Stimulated activated CD8-positive, alpha-beta memory T cell treated with anti-CD3 and anti-CD28 coated beads, Interleukin-7, amount 100 ng/mL, for 4 hours (primary cell): ENCODE results near the gene ZDHHC24.

Experiments
- DNase-seq, 2 donors: peaks; one replicate each; pipeline ENCODE4 v3.0.0-alpha.2; 2020; ENCODE audit warnings: low read depth in 2 of 2

Gene ZDHHC24

DNA sequence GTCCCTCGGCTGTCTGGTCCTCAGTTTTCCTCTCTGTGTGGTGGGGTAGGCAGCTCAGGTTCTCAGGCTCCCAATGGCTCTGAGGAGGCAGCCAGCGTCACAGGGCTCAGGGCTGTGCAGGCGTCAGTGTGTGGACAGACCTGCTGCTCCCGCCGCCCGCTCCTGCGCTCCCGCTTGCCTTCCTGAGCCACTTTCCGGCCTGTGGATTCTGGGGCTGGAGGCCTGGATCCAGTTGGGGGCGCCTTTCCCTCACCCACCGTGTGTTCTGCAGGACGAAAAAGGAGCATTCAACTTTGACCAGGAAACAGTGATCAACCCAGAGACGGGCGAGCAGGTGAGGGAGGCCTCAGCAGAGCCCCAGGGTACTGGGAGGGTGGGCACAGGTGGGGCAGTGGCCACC lies 50.9 kb downstream of the ZDHHC24 start:
- no peak for DNase-seq

DNA sequence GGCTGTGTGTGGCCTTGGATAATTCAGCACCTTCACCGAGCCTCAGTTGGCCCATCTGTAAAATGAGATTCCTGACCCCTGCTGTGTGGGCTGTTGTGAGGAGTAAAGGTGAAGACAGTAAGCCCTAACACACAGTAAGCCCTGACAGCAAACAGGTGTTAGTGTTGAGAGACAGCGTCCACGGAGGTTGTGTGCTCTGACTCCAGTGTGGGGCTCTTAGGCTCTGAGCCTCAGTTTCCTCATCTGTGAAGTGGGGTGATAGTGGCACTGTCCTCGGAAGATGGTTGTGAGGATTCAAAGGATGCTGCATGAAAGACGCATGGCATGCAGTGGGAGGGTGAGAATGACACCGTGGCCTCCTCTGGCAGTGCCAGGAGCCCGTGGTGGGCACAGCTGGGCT lies 51.4 kb downstream of the ZDHHC24 start:
- DNase-seq, result no peak

DNA sequence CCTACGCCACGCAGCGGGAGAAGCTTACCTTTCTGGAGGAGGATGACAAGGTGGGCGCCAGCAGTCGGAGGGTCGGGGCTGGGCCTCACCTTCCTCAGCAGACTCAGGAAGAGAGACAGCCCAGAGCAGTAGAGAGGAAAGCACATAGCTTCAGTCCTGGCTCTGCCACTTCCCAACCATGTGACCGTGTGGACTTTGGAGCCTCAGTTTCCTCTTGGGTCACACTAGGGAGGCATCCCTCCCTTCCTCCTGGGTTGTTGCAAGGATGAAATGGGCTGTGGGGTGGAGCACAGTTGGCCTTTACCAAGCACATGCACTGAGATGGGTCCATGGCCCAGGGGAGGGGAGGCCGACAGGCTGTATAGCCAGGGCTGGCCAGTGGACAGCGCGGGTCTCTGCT lies 52.7 kb downstream of the ZDHHC24 start:
- DNase-seq, result no peak

DNA sequence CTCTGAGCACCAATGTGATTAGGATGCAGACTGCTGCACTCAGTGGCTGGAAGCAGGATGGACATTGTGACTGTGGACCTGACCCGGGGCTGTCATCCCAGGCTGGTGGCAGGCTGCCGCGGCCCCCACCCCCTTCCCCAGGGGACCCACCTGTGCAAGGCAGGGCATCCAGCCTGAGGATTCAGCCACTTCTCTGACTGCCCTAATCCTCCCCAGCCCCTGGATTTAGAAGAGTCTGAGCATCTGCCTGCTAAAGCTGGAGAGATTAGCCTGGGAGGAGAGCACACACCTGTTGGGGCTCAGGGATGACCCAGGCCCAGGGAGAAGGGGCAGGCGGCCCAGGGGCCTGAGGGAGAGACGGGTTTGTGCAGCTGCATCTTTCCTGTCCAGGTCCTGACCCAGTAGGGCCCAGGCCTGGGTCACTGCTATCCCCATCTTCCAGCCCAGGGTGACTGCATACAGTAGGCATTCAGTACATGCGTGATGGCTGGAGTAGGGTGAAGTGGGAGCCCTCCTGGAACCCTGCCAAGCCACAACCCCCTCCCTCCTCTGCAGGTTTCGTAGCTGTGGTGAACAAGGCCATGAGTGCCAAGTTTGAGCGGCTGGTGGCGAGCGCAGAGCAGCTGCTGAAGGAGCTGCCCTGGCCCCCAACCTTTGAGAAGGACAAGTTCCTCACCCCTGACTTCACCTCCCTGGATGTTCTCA lies 53.5 kb downstream of the ZDHHC24 start:
- DNase-seq, result no peak

DNA sequence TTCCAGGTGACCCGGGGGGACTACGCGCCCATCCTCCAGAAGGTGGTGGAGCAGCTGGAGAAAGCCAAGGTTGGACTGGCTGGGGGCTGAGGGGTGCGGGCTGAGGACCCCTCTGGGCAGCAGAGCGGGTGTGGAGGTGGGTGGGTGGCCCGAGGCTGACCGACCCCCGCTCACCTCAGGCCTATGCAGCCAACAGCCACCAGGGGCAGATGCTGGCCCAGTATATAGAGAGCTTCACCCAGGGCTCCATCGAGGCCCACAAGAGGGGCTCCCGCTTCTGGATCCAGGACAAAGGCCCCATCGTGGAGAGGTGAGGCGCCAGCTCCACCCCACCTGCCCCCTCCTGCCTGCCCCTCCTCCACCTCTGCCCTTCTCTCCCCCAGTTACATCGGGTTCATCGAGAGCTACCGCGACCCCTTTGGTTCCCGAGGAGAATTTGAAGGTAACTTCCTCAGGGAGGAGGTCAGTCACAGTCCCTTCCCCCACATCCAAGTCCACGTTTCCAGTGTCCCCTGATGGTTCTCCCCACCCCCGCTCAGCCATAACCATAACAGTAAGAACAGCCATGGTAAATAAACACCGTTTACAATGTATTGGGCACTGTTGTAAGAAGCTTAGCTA lies 54.4 kb downstream of the ZDHHC24 start:
- DNase-seq, result no peak

DNA sequence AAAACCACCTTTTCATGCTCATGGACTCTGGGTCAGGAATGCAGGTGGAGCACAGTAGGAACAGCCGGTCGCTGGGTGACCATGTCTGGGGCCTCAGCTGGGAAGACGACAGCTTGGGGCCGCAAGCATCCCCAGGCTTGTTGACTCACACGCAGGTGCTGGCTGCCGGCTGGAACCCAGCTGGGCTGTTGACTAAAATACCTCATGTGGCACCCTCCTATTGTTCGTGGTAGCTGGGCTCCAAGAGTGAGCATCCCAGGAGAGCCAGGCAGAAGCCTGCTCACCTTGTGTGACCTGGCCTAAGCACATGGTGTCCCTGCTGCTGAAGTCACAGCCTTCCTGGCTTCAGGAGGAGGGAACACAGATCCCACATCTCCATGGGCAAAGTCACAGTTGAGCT lies 56.2 kb downstream of the ZDHHC24 start:
- no peak for DNase-seq

DNA sequence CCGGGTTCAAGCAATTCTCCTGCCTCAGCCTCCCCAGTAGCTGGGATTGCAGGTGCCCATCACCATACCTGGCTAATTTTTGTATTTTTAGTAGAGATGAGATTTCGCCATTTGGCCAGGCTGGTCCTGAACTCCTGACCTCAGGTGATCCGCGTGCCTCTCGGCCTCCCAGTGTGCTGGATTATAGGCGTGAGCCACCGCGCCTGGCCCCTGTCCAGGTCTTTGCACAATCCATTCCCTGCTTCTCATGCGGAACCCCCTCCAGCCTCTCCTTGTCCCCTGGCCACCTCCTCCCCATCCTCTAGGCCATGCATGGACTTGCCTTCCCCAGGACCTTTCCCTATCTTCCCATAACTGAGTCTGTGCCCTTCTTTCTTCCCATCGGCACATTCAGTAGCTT lies 56.9 kb downstream of the ZDHHC24 start:
- DNase-seq, result no peak

- DNase-seq, result no peak
These were observed 61.0 kb downstream of the ZDHHC24 start for GRCh38 chr11:66484806-66485380.

GRCh38 chr11:66480117-66480938 lies 65.5 kb downstream of the ZDHHC24 start, which contains the start of gene DPP3:
TSS of gene DPP3 (plus strand) at chr11:66480434. CDS start at chr11:66482201, 1,767 bp downstream.
- DNase-seq, result peak; percentile 89 to 94

- no peak for DNase-seq
These were observed 66.3 kb downstream of the ZDHHC24 start for GRCh38 chr11:66479394-66480116.

GRCh38 chr11:66478729-66479393 lies 67.0 kb downstream of the ZDHHC24 start:
- no peak for DNase-seq

DNA sequence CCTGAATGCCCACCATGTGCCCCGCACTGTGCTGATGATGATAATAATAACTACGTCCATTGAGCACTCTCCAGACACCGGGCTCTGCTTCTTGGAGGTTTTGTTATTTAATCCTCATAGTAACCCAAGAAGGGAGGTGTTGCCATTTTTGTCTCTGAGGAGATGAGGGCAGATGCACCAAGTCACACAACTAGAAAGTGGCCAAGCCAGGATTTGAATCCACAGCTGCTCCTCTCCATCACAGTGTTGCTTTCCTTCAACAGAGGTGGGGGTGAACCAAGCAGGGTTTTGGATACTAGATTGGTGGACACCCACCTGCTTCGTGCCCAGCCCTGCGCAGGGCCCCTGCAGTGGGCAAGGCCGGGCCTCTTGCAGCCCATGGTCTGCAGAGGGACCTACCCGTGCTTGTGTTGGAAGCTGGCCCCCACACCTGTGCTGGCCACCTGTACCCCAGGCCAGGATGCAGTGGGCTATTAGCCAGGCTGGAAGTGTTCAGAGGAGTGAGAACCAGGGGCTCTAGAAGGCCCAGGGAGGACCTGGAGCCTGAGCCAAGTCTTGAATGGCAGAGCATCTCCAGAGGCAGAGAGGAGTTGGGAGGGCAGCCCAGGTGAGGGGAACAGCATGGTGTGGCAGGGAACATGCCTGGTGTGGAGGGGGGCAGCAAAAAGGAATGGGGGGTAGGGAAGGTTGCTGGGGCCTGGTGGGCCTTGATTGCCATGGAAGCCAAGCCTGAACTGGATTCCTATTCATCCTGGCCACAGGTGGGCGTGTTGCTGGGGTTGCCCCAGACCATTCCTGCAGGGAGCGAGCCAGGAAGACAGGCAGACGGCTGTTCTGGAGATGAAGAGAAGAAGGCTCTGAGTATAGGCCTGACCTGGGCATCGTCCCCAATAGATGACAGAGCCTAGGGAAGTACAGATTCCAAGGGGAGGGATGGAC lies 68.3 kb downstream of the ZDHHC24 start:
- no peak for DNase-seq

GRCh38 chr11:66476841-66477251 lies 69.0 kb downstream of the ZDHHC24 start:
- no peak for DNase-seq

GRCh38 chr11:66476173-66476840 lies 69.5 kb downstream of the ZDHHC24 start:
- no peak for DNase-seq

DNA sequence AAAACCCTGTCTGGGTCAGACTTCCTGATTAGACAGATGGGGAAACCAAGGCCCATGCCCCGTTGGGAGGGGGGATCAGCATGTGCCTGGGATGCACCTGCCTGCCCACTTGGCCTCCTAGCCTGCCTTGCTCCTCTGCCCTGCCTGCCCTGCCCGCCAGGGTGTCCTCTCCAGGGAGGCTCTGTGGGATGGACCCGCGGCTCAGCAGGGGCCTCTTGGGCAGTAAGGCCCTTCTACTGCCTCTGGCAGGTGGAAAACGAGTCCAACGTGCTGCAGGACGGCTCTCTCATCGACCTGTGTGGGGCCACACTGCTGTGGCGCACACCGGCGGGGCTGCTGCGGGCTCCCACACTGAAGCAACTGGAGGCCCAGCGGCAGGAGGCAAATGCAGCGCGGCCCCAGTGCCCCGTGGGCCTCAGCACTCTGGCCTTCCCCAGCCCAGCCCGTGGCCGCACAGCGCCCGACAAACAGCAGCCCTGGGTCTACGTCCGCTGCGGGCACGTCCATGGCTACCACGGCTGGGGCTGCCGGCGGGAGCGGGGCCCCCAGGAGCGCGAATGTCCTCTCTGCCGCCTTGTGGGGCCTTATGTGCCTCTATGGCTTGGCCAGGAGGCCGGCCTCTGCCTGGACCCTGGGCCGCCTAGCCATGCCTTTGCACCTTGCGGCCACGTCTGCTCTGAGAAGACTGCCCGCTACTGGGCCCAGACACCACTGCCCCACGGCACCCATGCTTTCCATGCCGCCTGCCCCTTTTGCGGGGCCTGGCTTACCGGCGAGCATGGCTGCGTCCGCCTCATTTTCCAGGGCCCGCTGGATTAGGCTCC lies 70.3 kb downstream of the ZDHHC24 start:
- DNase-seq, result no peak

GRCh38 chr11:66473608-66474515 lies 72.0 kb downstream of the ZDHHC24 start:
- no peak for DNase-seq

DNA sequence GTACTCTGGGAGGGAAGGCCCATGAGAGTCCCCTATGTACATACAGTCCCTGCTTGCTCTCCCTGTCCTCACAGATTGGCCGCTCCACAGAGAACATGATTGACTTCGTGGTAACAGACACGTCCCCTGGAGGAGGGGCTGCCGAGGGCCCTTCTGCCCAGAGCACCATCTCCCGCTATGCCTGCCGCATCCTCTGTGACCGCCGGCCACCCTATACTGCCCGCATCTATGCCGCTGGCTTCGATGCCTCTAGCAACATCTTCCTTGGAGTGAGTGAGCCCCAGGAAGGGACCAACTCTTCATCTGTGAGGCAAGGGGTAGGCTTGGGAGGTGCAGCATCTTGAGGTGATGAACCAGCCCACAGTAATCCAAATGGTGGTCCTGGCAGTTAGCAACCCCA lies 72.7 kb downstream of the ZDHHC24 start:
- DNase-seq, result no peak
